BE2C (cell line): ENCODE results near the gene STAC2. TPM values are rescaled to one million over a fixed set of nuclear protein-coding genes. Genes with fewer than 3 reads are reported as not detected.

ENCODE experiments used
- DNase-seq: peaks from one replicate; pipeline ENCODE4 v3.0.0-alpha.2; 2020
- H3K27me3 ChIP-seq: fragments of 250-450 bp; sonication (Bioruptor Pico); 2 replicates; pipeline ENCODE4 v1.5.1; 2020; ENCODE audit warnings: mild to moderate bottlenecking
- H3K36me3 ChIP-seq: fragments of 250-450 bp; sonication (Bioruptor Pico); 2 replicates; pipeline ENCODE4 v1.5.1; 2020; ENCODE audit warnings: mild to moderate bottlenecking
- H3K4me1 ChIP-seq: fragments of 250-450 bp; sonication (Bioruptor Pico); 2 replicates; pipeline ENCODE4 v1.5.1; 2020
- H3K4me3 ChIP-seq: 2 replicates; pipeline ENCODE4 v1.5.1; 2011; ENCODE audit warnings: low read depth, low read length
- H3K9me3 ChIP-seq: fragments of 250-450 bp; sonication (Bioruptor Pico); 2 replicates; pipeline ENCODE4 v1.5.1; 2020
- CTCF ChIP-seq: IDR thresholded peaks from 2 replicates; pipeline ENCODE4 v1.5.1; 2012; ENCODE audit warnings: mild to moderate bottlenecking, low read depth, low read length
- polyA plus RNA-seq: library from polyadenylated mRNA; unstranded; fragments of >200 nt; gene quantifications from one replicate; pipeline ENCODE4 v1.2.1, GENCODE V29; 2012; ENCODE audit warnings: low read depth, missing spikeins; ENCODE audit not compliant: insufficient read length, insufficient read depth

The STAC2 gene
- polyA plus RNA-seq = 2.6 TPM

GRCh38 chr17:39225308-39225958 is at the start of gene STAC2:
Gene STAC2 (minus strand): TSS chr17:39225945. CDS start chr17:39225502, 443 bp downstream.
- H3K9me3 ChIP-seq = no peaks in the 10 kb centered on the region
- H3K27me3 ChIP-seq = peaks cover 17% of the 10 kb centered on the region
- peak within 1 kb of the TSS; percentile 46 for H3K4me3 ChIP-seq

GRCh38 chr17:39271546-39271945 is 45.8 kb upstream of the STAC2 start:
- peaks cover 5% of the 10 kb centered on the region for H3K36me3 ChIP-seq
- no peaks in the 10 kb centered on the region for H3K4me1 ChIP-seq
- H3K27me3 ChIP-seq = no peaks in the 10 kb centered on the region
- H3K9me3 ChIP-seq = no peaks in the 10 kb centered on the region
- no peak for DNase-seq
- TF ChIP-seq CTCF = no peak
- no peak overlapping the region for H3K4me3 ChIP-seq

More at GRCh38 chr17:39225308-39225958, at the start of gene STAC2:
- DNase-seq = no peak
- Histone ChIP-seq H3K36me3 (no peaks in the 10 kb centered on the region), H3K4me1 (peaks cover 6% of the 10 kb centered on the region; the same call in 1 of the 2 replicates)
- TF ChIP-seq CTCF = no peak

GRCh38 chr17:39270923-39271322 is 45.2 kb upstream of the STAC2 start:
- TF ChIP-seq CTCF = peak; percentile 50

GRCh38 chr17:39264119-39264518 is 38.4 kb upstream of the STAC2 start:
- no peaks in the 10 kb centered on the region for H3K9me3 ChIP-seq
- no peaks in the 10 kb centered on the region; the same call in 1 of the 2 replicates for H3K36me3 ChIP-seq
- no peaks in the 10 kb centered on the region for H3K27me3 ChIP-seq
- TF ChIP-seq CTCF = no peak
- H3K4me3 ChIP-seq = no peak overlapping the region
- DNase-seq = no peak
- no peaks in the 10 kb centered on the region for H3K4me1 ChIP-seq

More at GRCh38 chr17:39270923-39271322, 45.2 kb upstream of the STAC2 start:
- H3K27me3 ChIP-seq = no peaks in the 10 kb centered on the region
- H3K4me3 ChIP-seq = no peak overlapping the region
- H3K9me3 ChIP-seq = no peaks in the 10 kb centered on the region
- peak; percentile 25 for DNase-seq
- H3K4me1 ChIP-seq = no peaks in the 10 kb centered on the region
- H3K36me3 ChIP-seq = peaks cover 5% of the 10 kb centered on the region

GRCh38 chr17:39261286-39261685 is 35.5 kb upstream of the STAC2 start:
- Histone ChIP-seq H3K27me3 (no peaks in the 10 kb centered on the region), H3K9me3 (no peaks in the 10 kb centered on the region), H3K4me3 (no peak overlapping the region), H3K4me1 (no peaks in the 10 kb centered on the region), H3K36me3 (no peaks in the 10 kb centered on the region; the same call in 1 of the 2 replicates)
- peak; percentile 46 for TF ChIP-seq CTCF
- DNase-seq = peak; percentile 33

- H3K36me3 ChIP-seq = no peaks in the 10 kb centered on the region
- H3K9me3 ChIP-seq = no peaks in the 10 kb centered on the region
- DNase-seq = no peak
- no peaks in the 10 kb centered on the region for H3K27me3 ChIP-seq
- H3K4me3 ChIP-seq = no peak overlapping the region
- no peaks in the 10 kb centered on the region for H3K4me1 ChIP-seq
- no peak for TF ChIP-seq CTCF
Measured at GRCh38 chr17:39252788-39253460, 27.2 kb upstream of the STAC2 start.
